Measurements from ENCODE around the gene PRADC1. TPM values are rescaled to one million over a fixed set of nuclear protein-coding genes. Genes with fewer than 3 reads are reported as not detected.
A peak's percentile ranks its signal among the peaks of the same experiment; 100 is the strongest.

Gene PRADC1
- total RNA-seq, 4 donors from 2014 or later: 69.4 to 132 (median 104) TPM

DNA sequence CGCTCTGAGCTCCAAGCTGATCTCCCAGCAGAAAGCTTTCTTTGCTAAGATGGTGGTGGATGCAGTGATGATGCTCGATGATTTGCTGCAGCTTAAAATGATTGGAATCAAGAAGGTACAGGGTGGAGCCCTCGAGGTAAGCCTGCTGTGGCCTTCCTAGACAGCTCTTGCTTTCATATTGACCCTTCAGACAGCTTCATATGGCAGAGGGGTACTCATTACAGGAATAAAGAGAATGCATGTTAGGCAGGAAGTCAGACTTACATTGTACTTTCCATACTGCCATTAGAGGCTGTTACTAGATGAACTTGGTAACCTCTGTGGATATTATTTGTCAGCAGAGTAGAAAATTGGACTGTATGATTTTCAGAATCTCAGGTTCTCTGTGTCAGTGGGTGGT, 11.5 kb upstream of the PRADC1 start:
- Histone ChIP-seq H3K27ac (no peak overlapping the region), H3K4me3 (no peak overlapping the region), H3K36me3 (peaks cover 0 to 98% of the 10 kb centered on the region in 2 donors), H3K27me3 (no peaks in the 10 kb centered on the region), H3K4me1 (peaks cover 0 to 7% of the 10 kb centered on the region in 2 donors), H3K9me3 (no peaks in the 10 kb centered on the region)
- no peak for ATAC-seq
- intact Hi-C loops (cut with DNase I; ENCODE audit: low total_unique reads): no loop called here
- no peak for DNase-seq
- in situ Hi-C loops (cut with MboI; ENCODE audit: low sequenced_read_pairs in 4 of 4): loop anchor here in 3 of 4 donors (25.0 kb wide), 3 partner anchors 143 to 1293 kb away; partner anchors contain the start of genes TPRKB (in 3 of the 3), ALMS1 (in 1 of the 3), AUP1 (in 1 of the 3) and DQX1 (in 1 of the 3)
- TF ChIP-seq, protein P1, sequence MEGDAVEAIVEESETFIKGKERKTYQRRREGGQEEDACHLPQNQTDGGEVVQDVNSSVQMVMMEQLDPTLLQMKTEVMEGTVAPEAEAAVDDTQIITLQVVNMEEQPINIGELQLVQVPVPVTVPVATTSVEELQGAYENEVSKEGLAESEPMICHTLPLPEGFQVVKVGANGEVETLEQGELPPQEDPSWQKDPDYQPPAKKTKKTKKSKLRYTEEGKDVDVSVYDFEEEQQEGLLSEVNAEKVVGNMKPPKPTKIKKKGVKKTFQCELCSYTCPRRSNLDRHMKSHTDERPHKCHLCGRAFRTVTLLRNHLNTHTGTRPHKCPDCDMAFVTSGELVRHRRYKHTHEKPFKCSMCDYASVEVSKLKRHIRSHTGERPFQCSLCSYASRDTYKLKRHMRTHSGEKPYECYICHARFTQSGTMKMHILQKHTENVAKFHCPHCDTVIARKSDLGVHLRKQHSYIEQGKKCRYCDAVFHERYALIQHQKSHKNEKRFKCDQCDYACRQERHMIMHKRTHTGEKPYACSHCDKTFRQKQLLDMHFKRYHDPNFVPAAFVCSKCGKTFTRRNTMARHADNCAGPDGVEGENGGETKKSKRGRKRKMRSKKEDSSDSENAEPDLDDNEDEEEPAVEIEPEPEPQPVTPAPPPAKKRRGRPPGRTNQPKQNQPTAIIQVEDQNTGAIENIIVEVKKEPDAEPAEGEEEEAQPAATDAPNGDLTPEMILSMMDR (IDR thresholded peaks at IDR 0.05 in 4 of 5, conservative IDR thresholded peaks at IDR 0.05 in 1 of 5): no peak
- no peak for TF ChIP-seq POLR2A (IDR thresholded peaks at IDR 0.05)

DNA sequence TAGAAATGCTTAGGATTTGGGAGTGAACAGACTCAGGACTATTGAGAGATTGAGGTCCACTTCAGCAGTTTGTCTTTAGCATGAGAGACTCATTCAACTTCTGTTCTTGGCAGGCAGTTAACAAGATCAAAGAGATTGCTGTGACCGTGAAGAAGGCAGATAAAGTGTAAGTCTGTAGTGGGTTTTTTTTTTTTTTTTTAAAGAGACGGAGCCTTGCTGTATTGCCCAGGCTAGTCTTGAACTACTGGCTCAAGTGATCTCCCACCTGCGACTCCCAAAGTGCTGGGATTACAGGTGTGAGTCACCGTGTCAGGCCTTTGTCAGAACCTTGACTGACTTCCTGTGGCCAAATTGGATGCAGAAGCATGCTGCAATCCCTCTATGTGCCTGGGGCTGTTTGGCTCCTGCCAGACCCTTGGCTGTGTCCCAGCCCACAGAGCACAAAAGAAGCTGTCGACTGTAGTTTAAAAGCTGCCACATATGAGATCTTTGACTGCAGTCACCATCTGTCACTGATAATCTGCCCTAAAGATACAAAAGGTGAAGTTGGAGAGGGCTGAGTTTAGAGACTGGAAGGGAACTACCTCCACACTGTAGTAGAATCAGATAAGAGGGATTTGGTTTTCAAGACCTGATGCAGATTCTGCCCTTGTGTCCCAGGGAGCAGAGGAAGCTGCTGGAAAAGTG, 11.0 kb upstream of the PRADC1 start:
- Histone ChIP-seq H3K27me3 (no peaks in the 10 kb centered on the region), H3K27ac (no peak overlapping the region), H3K9me3 (no peaks in the 10 kb centered on the region), H3K4me1 (peaks cover 0 to 13% of the 10 kb centered on the region in 2 donors), H3K36me3 (peaks cover 0 to 93% of the 10 kb centered on the region in 2 donors), H3K4me3 (no peak overlapping the region)
- no peak for TF ChIP-seq POLR2A (IDR thresholded peaks at IDR 0.05)
- TF ChIP-seq, protein P1 (IDR thresholded peaks at IDR 0.05 in 4 of 5, conservative IDR thresholded peaks at IDR 0.05 in 1 of 5): no peak
- in situ Hi-C loops (cut with MboI; ENCODE audit: low sequenced_read_pairs in 4 of 4) (loop anchor here in 3 of 4 donors (25.0 kb wide), 3 partner anchors 143 to 1293 kb away; partner anchors contain the start of genes TPRKB (in 3 of the 3), ALMS1 (in 1 of the 3), AUP1 (in 1 of the 3) and DQX1 (in 1 of the 3)), intact Hi-C loops (cut with DNase I; ENCODE audit: low total_unique reads) (no loop called here)
- DNase-seq (no peak), ATAC-seq (no peak)

DNA sequence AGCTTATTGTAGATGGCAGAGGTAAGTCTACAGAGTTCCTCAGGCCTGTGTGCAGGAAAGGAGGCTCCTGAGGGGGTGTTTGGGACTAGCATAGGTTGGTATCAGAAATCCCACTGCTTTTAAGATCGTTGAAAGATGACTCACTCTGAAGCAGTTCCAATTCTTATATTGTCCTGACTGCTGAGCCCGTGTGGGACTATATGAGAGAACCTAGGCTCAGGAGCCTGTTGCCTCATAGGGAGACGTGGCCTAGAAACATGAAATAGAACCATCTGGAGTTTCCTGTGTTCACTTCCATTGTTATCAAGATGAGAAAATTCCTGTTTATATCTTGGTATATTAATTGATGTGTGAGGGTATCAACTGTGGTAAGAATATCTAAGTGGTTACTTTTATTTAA, 6.7 kb upstream of the PRADC1 start:
- intact Hi-C loops (cut with DNase I; ENCODE audit: low total_unique reads) (loop anchor here (10.0 kb wide), 1 partner anchor 1215 kb away; the partner anchor contains the start of genes INO80B and WBP1), in situ Hi-C loops (cut with MboI; ENCODE audit: low sequenced_read_pairs in 4 of 4) (loop anchor here in 3 of 4 donors (25.0 kb wide), 3 partner anchors 148 to 1298 kb away; partner anchors contain the start of genes TPRKB (in 3 of the 3), ALMS1 (in 1 of the 3), AUP1 (in 1 of the 3) and DQX1 (in 1 of the 3))
- Histone ChIP-seq H3K36me3 (peaks cover 0 to 51% of the 10 kb centered on the region in 2 donors), H3K4me1 (peaks cover 21 to 47% of the 10 kb centered on the region in 2 donors), H3K27me3 (no peaks in the 10 kb centered on the region), H3K9me3 (no peaks in the 10 kb centered on the region), H3K27ac (peak overlapping the region in 1 of 4 donors; percentile 3), H3K4me3 (no peak overlapping the region)
- DNase-seq (no peak), ATAC-seq (no peak)
- TF ChIP-seq, protein P1 (IDR thresholded peaks at IDR 0.05 in 4 of 5, conservative IDR thresholded peaks at IDR 0.05 in 1 of 5): no peak
- no peak for TF ChIP-seq POLR2A (IDR thresholded peaks at IDR 0.05)

DNA sequence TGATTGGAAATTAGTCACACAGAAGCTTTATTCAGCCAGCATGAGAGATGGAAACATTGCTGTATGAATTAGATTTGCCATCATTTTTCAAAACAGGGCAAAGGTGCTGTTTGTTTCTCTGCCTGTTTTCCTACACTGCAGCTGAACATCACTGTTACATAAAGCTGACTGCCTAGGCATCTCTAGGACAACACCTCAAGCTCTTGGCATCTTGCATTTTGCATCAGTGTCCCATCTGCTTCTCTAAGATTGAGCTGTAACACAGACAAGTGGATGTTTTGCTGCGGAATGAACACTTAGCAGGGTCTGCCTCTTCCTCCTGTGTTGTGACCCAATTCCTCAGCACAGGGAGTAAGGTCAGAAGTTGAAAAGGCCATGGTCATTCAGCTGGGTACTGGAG, 5.9 kb upstream of the PRADC1 start:
- Histone ChIP-seq H3K9me3 (no peaks in the 10 kb centered on the region), H3K27me3 (no peaks in the 10 kb centered on the region), H3K27ac (peak overlapping the region in 1 of 4 donors; percentile 56), H3K4me1 (peaks cover 21 to 48% of the 10 kb centered on the region in 2 donors), H3K36me3 (peaks cover 0 to 43% of the 10 kb centered on the region in 2 donors), H3K4me3 (no peak overlapping the region)
- TF ChIP-seq POLR2A (IDR thresholded peaks at IDR 0.05): no peak
- TF ChIP-seq, protein P1 (IDR thresholded peaks at IDR 0.05 in 4 of 5, conservative IDR thresholded peaks at IDR 0.05 in 1 of 5): no peak
- in situ Hi-C loops (cut with MboI; ENCODE audit: low sequenced_read_pairs in 4 of 4): loop anchor here in 3 of 4 donors (25.0 kb wide), 3 partner anchors 148 to 1298 kb away; partner anchors contain the start of genes TPRKB (in 3 of the 3), ALMS1 (in 1 of the 3), AUP1 (in 1 of the 3) and DQX1 (in 1 of the 3)
- ATAC-seq: no peak
- intact Hi-C loops (cut with DNase I; ENCODE audit: low total_unique reads): loop anchor here (10.0 kb wide), 1 partner anchor 1216 kb away; the partner anchor contains the start of genes INO80B and WBP1
- DNase-seq: no peak
